Spleen (tissue), 7 donors: Measurements from ENCODE around the gene DIP2C.

Experiments used
- CTCF ChIP-seq, 11 experiments: fragments of 200-600 bp in 7 of 11; fragments of 450-650 bp in 4 of 11; sonication (generic) in 4 of 11; IDR thresholded peaks in 8 of 11; conservative IDR thresholded peaks in 3 of 11; 1 replicate in 7 of 11; 2 replicates in 4 of 11; pipeline versions ENCODE4 v1.4.0 to v1.8.0; 2016 to 2021; ENCODE audit warnings: antibody characterized with exemption in 11 of 11, inconsistent platforms in 4 of 11, mild to moderate bottlenecking in 1 of 11
- POLR2A ChIP-seq, 3 donors: fragments of 450-650 bp; IDR thresholded peaks; one replicate each; pipeline ENCODE4 v1.5.1; 2017; ENCODE audit warnings: antibody characterized with exemption in 3 of 3, mild to moderate bottlenecking in 1 of 3
- POLR2AphosphoS5 ChIP-seq, 3 donors: sonication (generic); formaldehyde crosslinking; IDR thresholded peaks; one replicate each; pipeline ENCODE4 v1.5.1; 2017; ENCODE audit warnings: antibody characterized with exemption in 3 of 3
- donor health status: DM: no; HTN: no; CAD: no; lungs with moderate emphysema.
- donor health status: DM: no; HTN: no; CAD: no.
- donor health status: DM: no; HTN: no; CAD: no.

DNA sequence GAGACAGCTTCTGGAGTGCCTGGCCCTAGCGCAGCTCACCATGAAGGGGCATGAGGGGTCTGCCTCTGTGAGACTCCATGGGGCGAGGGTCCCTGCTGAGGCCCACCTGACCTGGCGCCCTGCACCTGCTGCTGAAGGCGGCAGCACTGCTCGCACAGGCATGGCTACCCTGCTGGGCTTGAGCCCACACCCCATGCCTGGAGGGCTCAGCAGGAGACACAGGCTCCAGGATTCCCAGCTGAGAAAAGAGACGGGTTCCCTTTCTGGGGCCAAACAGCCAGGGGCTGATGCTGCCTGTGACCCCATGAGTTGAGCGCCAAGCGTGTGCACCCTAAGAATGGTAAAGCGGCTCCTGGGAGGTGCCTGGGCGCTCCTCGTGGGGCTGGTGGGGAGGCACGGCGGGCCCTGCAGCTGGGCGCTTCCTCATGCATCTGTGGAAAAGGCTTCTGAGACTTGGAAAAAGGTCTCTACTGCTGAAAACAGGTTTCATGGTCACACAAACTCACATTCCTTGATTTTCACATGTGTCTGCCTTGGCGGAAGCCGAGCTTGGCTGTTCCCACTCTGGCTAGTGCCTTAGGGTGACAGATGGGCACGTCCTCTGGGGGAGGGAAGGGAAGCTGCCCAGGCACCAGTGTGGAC, 320.8 kb downstream of the DIP2C start:
- TF ChIP-seq POLR2A (IDR thresholded peaks at IDR 0.05) (no peak), CTCF (IDR thresholded peaks at IDR 0.05 in 8 of 11, conservative IDR thresholded peaks at IDR 0.05 in 3 of 11) (no peak), POLR2AphosphoS5 (IDR thresholded peaks at IDR 0.05) (no peak)
